ENCODE data around the gene NFATC1.

The NFATC1 gene

GRCh38 chr18:79449551-79450288 is 54.0 kb downstream of the NFATC1 start:
- no peak overlapping the region for H3K4me3 Mint-ChIP-seq
- DNase-seq, result no peak
- peaks cover 6% of the 10 kb centered on the region for H3K4me1 Mint-ChIP-seq
- no peak overlapping the region for H3K27ac Mint-ChIP-seq
- H3K36me3 Mint-ChIP-seq, result peaks cover 27% of the 10 kb centered on the region
- no peaks in the 10 kb centered on the region for H3K27me3 Mint-ChIP-seq
- CTCF ChIA-PET, result interaction anchor here (0.7 kb wide), 1 partner anchor 72 kb away, joined by 3 read pairs; no protein-coding TSS in a partner anchor
- H3K9me3 Mint-ChIP-seq, result no peaks in the 10 kb centered on the region

GRCh38 chr18:79450289-79451080 is 54.8 kb downstream of the NFATC1 start:
- Mint-ChIP-seq H3K9me3 (no peaks in the 10 kb centered on the region), H3K36me3 (peaks cover 27% of the 10 kb centered on the region)

GRCh38 chr18:79451237-79452125 is 55.8 kb downstream of the NFATC1 start:
- no peak for DNase-seq
- CTCF ChIA-PET, result no interaction called here
- Mint-ChIP-seq H3K4me3 (no peak overlapping the region), H3K36me3 (peaks cover 28% of the 10 kb centered on the region), H3K27me3 (no peaks in the 10 kb centered on the region), H3K4me1 (peaks cover 6% of the 10 kb centered on the region), H3K27ac (no peak overlapping the region), H3K9me3 (no peaks in the 10 kb centered on the region)

More at GRCh38 chr18:79450289-79451080, 54.8 kb downstream of the NFATC1 start:
- CTCF ChIA-PET, result interaction anchor here (0.7 kb wide), 1 partner anchor 72 kb away, joined by 3 read pairs; no protein-coding TSS in a partner anchor
- Mint-ChIP-seq H3K27ac (no peak overlapping the region), H3K4me1 (peaks cover 6% of the 10 kb centered on the region), H3K27me3 (no peaks in the 10 kb centered on the region), H3K4me3 (no peak overlapping the region)
- DNase-seq, result no peak

- H3K27me3 Mint-ChIP-seq, result no peaks in the 10 kb centered on the region
- H3K4me3 Mint-ChIP-seq, result no peak overlapping the region
- H3K36me3 Mint-ChIP-seq, result peaks cover 34% of the 10 kb centered on the region
- CTCF ChIA-PET, result no interaction called here
- peaks cover 6% of the 10 kb centered on the region for H3K4me1 Mint-ChIP-seq
- H3K9me3 Mint-ChIP-seq, result no peaks in the 10 kb centered on the region
- H3K27ac Mint-ChIP-seq, result no peak overlapping the region
- DNase-seq, result no peak
These were observed 56.7 kb downstream of the NFATC1 start for GRCh38 chr18:79452190-79452990.

DNA sequence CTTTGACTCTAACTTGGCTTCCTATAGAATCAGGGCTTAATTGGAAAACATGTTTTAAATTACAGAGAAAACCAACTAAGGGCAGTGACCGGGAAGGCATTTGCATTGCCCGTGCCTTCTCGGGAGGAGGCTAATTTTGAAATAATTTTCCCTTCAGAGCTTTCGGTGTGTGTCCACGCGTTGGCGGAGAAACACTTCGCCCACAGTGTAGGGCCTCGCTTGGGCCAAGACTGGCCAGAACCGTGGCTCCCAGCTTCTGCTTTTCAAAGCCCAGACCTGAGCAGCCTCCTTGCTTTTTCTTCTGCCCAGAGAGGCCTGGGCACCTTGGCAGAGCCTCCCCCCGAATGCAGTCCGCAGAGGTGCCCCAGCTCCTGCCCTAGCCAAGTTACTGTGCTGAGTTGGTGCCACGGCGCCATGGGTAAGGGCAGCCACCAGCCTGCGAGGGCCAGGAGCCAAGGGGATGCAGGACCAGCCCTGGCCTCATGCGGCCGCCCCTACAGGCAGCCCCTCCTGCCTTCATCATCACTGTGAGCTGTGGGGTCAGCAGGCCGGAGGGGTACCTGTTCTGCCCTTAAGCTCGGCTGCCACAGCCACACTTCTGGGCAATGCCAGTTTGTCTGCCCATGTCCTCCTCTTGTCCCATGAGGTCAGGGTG is 57.4 kb downstream of the NFATC1 start:
- Mint-ChIP-seq H3K9me3 (no peaks in the 10 kb centered on the region), H3K36me3 (peaks cover 35% of the 10 kb centered on the region), H3K4me1 (peaks cover 3% of the 10 kb centered on the region), H3K27me3 (no peaks in the 10 kb centered on the region), H3K4me3 (no peak overlapping the region), H3K27ac (no peak overlapping the region)
- CTCF ChIA-PET, result interaction anchor here (0.7 kb wide), 1 partner anchor 171 kb away, joined by 3 read pairs; no protein-coding TSS in a partner anchor
- no peak for DNase-seq

DNA sequence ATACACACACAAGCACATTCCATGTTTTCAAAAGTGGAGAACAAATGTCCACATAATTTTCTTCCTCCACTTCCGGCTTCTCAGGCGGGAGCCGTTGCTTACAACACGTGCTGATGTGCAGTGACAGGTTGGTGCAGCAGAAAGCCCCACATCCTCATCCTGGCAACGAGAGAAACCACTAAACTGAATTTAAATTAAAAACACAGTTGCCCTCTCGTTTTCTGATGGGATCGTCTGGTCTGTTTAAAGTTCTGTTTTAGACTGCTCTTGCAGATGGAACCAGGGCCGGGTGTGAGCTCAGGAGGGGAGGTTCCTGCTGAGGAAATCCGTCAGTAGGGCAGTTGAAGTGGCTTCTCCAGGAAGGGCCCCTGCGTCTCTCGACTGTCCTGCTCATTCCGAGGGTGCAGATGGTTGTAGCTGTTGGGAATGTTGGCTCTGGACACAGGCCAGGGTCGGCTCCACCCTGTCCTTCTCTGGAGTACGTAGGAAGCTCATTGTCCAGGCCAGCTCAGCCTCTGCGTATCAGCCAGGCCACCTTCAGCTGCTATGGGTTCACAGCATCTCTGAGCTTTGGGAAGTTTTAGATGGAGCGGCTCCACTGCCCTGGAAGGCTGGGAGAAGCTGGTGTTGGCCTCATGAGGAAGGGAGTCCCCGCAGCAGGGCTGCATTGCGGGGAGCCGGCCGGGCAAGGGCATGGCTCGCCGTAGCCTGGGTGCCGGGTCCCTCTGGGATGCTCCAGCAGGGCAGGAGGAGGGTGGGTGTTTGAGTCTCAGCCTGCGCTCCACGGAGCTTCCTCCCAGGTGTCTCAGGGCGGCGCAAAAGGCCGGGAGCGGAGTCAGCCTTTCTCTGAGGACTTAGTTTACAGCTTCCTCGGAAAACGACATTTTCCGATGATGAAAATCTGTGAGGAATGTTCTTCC is 58.3 kb downstream of the NFATC1 start:
- no peaks in the 10 kb centered on the region for H3K27me3 Mint-ChIP-seq
- H3K27ac Mint-ChIP-seq, result peak overlapping the region; percentile 64
- H3K36me3 Mint-ChIP-seq, result peaks cover 37% of the 10 kb centered on the region
- H3K4me3 Mint-ChIP-seq, result no peak overlapping the region
- H3K4me1 Mint-ChIP-seq, result peaks cover 3% of the 10 kb centered on the region
- no peaks in the 10 kb centered on the region for H3K9me3 Mint-ChIP-seq
- no peak for DNase-seq
- CTCF ChIA-PET, result no interaction called here

DNA sequence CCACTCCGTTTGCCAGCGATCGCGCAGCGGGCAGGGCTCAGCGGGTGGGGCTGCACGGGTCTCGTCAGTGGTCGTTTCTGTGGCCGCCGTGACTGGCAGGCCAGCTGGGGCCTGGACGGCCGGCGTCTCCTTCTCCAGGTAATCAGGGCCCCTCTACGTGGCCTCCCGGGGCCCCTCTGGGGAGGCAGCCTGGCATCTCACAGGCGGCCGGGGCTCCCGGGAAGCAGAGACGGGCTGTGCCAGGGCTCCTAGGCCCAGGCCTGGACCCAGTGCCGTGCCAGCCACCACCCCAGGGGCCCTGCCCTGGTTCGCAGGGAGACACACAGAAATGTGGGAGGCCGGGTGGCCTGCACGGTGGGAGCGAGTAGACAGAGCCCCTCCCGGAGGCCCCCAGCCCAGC is 59.5 kb downstream of the NFATC1 start:
- Mint-ChIP-seq H3K9me3 (no peaks in the 10 kb centered on the region), H3K36me3 (peaks cover 33% of the 10 kb centered on the region), H3K27ac (no peak overlapping the region), H3K4me3 (no peak overlapping the region), H3K4me1 (peaks cover 10% of the 10 kb centered on the region), H3K27me3 (no peaks in the 10 kb centered on the region)
- DNase-seq, result no peak
- CTCF ChIA-PET, result no interaction called here

DNA sequence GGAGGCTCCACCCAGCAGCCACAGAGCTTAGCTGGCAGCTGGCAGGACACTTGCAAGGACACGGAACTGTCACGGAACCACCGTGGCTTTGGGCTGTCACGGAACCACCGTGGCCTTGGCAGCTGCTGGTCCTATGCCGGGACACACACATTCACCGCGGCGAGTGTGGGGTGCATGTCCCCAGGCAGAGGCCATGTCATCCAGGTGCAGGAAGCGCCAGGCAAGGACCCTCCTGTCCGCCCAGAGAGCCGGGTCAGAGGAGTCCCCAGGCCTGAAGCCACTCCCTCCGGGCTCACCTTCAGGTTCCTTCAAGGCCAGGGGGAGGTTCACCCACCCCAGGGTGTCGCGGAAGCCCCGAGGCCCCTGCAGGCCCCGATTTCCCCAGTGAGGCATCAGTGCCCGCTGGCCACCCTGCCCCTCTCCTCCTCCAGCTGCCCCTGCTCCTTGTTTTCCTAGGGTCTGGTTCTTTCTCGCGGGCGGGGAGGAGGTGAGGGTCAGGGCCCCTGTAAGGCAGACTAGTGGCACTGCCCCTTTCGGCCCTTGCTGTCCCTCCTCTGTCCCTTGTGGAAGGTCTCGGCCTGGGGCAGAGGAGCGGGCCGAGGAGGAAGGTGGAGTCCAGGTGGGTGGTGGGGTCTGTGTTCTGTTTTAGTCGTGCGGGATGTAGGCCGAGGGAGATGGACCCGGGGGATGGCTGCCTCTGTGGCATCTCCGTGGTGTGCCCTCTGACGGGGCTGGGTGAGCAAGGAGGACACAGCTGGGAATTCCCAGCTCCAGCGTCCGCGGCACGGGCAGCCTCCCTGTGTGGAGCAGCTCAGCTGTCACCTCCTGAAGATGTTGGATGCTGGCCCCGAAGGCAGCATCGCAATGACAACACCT is 60.6 kb downstream of the NFATC1 start:
- Mint-ChIP-seq H3K27me3 (no peaks in the 10 kb centered on the region), H3K36me3 (peaks cover 24% of the 10 kb centered on the region)

GRCh38 chr18:79457239-79457638 is 61.5 kb downstream of the NFATC1 start:
- H3K4me3 Mint-ChIP-seq, result no peak overlapping the region
- CTCF ChIA-PET, result no interaction called here

More for the DNA sequence above, 60.6 kb downstream of the NFATC1 start:
- no peak for DNase-seq
- Mint-ChIP-seq H3K27ac (no peak overlapping the region), H3K9me3 (no peaks in the 10 kb centered on the region), H3K4me3 (no peak overlapping the region), H3K4me1 (peaks cover 10% of the 10 kb centered on the region)
- CTCF ChIA-PET, result no interaction called here

GRCh38 chr18:79457652-79458051 is 61.9 kb downstream of the NFATC1 start:
- CTCF ChIA-PET, result no interaction called here
- Mint-ChIP-seq H3K9me3 (no peaks in the 10 kb centered on the region), H3K36me3 (peaks cover 23% of the 10 kb centered on the region), H3K4me1 (peaks cover 10% of the 10 kb centered on the region), H3K4me3 (no peak overlapping the region), H3K27me3 (no peaks in the 10 kb centered on the region), H3K27ac (no peak overlapping the region)
- no peak for DNase-seq

More at GRCh38 chr18:79457239-79457638, 61.5 kb downstream of the NFATC1 start:
- peaks cover 10% of the 10 kb centered on the region for H3K4me1 Mint-ChIP-seq
- no peaks in the 10 kb centered on the region for H3K9me3 Mint-ChIP-seq
- DNase-seq, result no peak
- no peak overlapping the region for H3K27ac Mint-ChIP-seq
- H3K36me3 Mint-ChIP-seq, result peaks cover 24% of the 10 kb centered on the region
- no peaks in the 10 kb centered on the region for H3K27me3 Mint-ChIP-seq

DNA sequence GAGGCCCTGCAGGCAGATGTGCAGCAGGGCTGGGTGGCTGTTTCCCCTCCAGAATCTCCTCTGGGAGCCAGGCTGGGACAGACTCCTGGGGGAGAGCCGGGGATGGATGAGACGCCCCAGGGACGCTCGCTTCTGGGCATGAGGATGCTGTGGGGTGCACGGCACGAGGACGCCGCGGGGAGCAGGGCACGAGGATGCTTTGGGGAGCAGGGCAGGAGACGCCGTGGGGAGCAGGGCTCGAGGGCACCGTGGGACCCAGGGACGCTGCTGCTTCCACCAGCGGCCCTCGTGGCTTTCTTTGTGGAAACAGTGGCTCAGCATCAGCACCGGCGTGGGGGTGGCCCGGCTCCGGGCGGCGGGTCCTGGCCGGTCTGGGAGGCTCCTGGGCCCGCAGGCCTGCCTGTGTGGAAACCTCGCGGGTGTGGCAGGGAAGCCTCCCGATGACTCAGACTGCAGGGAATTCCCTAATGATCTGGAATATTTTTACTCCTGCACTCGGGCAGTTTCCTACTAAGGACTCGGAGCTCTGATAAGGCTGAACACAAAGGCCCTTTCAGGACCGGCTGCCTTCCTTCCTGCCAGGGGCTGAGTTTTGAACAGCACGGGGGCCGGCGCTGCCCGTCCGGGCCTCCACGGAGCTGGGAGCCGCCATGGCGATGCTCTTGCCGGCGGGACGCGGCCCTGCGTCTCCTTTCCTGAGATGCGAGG is 62.6 kb downstream of the NFATC1 start:
- peaks cover 10% of the 10 kb centered on the region for H3K4me1 Mint-ChIP-seq
- no peaks in the 10 kb centered on the region for H3K27me3 Mint-ChIP-seq
- DNase-seq, result no peak
- CTCF ChIA-PET, result no interaction called here
- no peak overlapping the region for H3K27ac Mint-ChIP-seq
- H3K9me3 Mint-ChIP-seq, result no peaks in the 10 kb centered on the region
- no peak overlapping the region for H3K4me3 Mint-ChIP-seq
- peaks cover 23% of the 10 kb centered on the region for H3K36me3 Mint-ChIP-seq
